Measurements from ENCODE around the gene CLEC18A. TPM values are rescaled to one million over a fixed set of nuclear protein-coding genes. Genes with fewer than 3 reads are reported as not detected.
"Not testable (repeated sequence)": the region's sequence is repeated elsewhere in the genome, so short reads cannot be mapped to it uniquely, and the experiment has no call there.

The CLEC18A gene
- total and polyA plus RNA-seq, 5 donors from 2014 or later: 0.14 to 2.9 TPM; not detected in 3

GRCh38 chr16:69942627-69943170 lies 8.4 kb upstream of the CLEC18A start:
- H3K36me3 Mint-ChIP-seq: peaks cover 8% of the 10 kb centered on the region
- H3K9me3 Mint-ChIP-seq: no peaks in the 10 kb centered on the region
- Histone ChIP-seq H3K36me3 (ENCODE audit: control insufficient read depth, insufficient read depth, low read length) (peaks cover 33% of the 10 kb centered on the region), H3K27ac (ENCODE audit: insufficient read depth, low read length, poor library complexity, severe bottlenecking) (no peak overlapping the region), H3K4me1 (ENCODE audit: control insufficient read depth, insufficient read depth, low read length, poor library complexity, severe bottlenecking) (no peaks in the 10 kb centered on the region), H3K4me3 (ENCODE audit: low read depth, low read length) (no peak overlapping the region), H3K9me3 (ENCODE audit: control insufficient read depth in 2 of 2, low read length in 2 of 2) (no peaks in the 10 kb centered on the region), H3K27me3 (ENCODE audit: control insufficient read depth, insufficient read depth, low read length) (no peaks in the 10 kb centered on the region)
- H3K4me3 Mint-ChIP-seq: no peak overlapping the region
- no peaks in the 10 kb centered on the region for H3K4me1 Mint-ChIP-seq
- ATAC-seq (ENCODE audit: low read depth in 2 of 2): no peak
- no peaks in the 10 kb centered on the region for H3K27me3 Mint-ChIP-seq
- H3K27ac Mint-ChIP-seq: no peak overlapping the region
- no peak for DNase-seq

- H3K4me3 ChIP-seq (ENCODE audit: low read depth, low read length); H3K9me3 Mint-ChIP-seq; H3K27ac ChIP-seq (ENCODE audit: insufficient read depth, low read length, poor library complexity, severe bottlenecking); H3K27me3 Mint-ChIP-seq; DNase-seq; H3K4me1 Mint-ChIP-seq; H3K36me3 Mint-ChIP-seq; ATAC-seq (ENCODE audit: low read depth in 2 of 2); H3K27ac Mint-ChIP-seq; H3K4me1 ChIP-seq (ENCODE audit: control insufficient read depth, insufficient read depth, low read length, poor library complexity, severe bottlenecking); H3K27me3 ChIP-seq (ENCODE audit: control insufficient read depth, insufficient read depth, low read length); H3K9me3 ChIP-seq (ENCODE audit: control insufficient read depth in 2 of 2, low read length in 2 of 2); H3K4me3 Mint-ChIP-seq: not testable (repeated sequence)
- H3K36me3 ChIP-seq (ENCODE audit: control insufficient read depth, insufficient read depth, low read length): peaks cover 26% of the 10 kb centered on the region
These were observed 7.7 kb upstream of the CLEC18A start for GRCh38 chr16:69943241-69944036.

DNA sequence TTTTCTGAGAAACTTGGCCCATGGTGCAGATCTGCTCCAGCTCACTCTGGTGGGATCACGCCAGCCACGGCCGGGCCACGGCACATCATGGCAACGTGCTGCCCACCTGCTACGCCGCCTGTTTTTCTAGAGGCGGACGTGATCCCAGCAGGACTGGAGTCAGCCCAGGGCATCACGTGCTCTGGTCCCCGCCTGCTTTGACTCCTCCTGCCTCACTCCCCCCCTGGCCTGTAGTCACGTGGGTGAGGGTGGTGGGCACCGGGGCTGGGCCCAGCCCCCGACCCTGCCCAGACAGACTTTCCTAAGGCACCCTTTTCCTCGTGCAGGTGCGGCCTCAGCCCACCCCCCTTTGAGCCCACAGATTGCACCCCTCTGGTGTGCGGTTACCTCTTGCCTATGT lies 723 bp upstream of the CLEC18A start:
- not testable (repeated sequence) for DNase-seq; H3K9me3 ChIP-seq (ENCODE audit: control insufficient read depth in 2 of 2, low read length in 2 of 2); H3K27me3 Mint-ChIP-seq; H3K4me1 Mint-ChIP-seq; H3K27me3 ChIP-seq (ENCODE audit: control insufficient read depth, insufficient read depth, low read length); H3K9me3 Mint-ChIP-seq; H3K4me3 ChIP-seq (ENCODE audit: low read depth, low read length); H3K36me3 ChIP-seq (ENCODE audit: control insufficient read depth, insufficient read depth, low read length); H3K36me3 Mint-ChIP-seq; H3K4me3 Mint-ChIP-seq; H3K4me1 ChIP-seq (ENCODE audit: control insufficient read depth, insufficient read depth, low read length, poor library complexity, severe bottlenecking); H3K27ac ChIP-seq (ENCODE audit: insufficient read depth, low read length, poor library complexity, severe bottlenecking); ATAC-seq (ENCODE audit: low read depth in 2 of 2); H3K27ac Mint-ChIP-seq

DNA sequence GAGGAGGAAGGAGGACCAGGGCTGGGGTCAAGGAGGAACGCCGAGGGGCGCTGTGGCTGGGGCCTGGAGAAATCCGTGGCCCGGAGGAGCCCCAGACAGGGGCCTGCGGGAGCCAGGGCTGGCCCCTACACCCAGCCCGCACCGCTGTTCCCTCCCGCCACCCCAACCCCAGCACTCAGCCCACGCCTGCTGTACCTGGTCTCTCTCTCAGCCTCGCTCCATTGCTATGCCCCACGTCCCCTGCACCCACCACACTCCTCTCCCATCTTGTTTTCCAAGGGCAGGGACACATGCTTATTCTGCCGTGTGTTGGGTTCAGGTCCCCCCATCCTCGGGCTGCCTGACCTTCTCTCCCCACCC lies 518 bp downstream of the CLEC18A start:
- H3K9me3 ChIP-seq (ENCODE audit: control insufficient read depth in 2 of 2, low read length in 2 of 2); DNase-seq; ATAC-seq (ENCODE audit: low read depth in 2 of 2); H3K36me3 Mint-ChIP-seq; H3K4me1 Mint-ChIP-seq; H3K4me1 ChIP-seq (ENCODE audit: control insufficient read depth, insufficient read depth, low read length, poor library complexity, severe bottlenecking); H3K27me3 ChIP-seq (ENCODE audit: control insufficient read depth, insufficient read depth, low read length); H3K4me3 ChIP-seq (ENCODE audit: low read depth, low read length); H3K27ac ChIP-seq (ENCODE audit: insufficient read depth, low read length, poor library complexity, severe bottlenecking); H3K27me3 Mint-ChIP-seq; H3K4me3 Mint-ChIP-seq; H3K36me3 ChIP-seq (ENCODE audit: control insufficient read depth, insufficient read depth, low read length); H3K9me3 Mint-ChIP-seq; H3K27ac Mint-ChIP-seq: not testable (repeated sequence)

DNA sequence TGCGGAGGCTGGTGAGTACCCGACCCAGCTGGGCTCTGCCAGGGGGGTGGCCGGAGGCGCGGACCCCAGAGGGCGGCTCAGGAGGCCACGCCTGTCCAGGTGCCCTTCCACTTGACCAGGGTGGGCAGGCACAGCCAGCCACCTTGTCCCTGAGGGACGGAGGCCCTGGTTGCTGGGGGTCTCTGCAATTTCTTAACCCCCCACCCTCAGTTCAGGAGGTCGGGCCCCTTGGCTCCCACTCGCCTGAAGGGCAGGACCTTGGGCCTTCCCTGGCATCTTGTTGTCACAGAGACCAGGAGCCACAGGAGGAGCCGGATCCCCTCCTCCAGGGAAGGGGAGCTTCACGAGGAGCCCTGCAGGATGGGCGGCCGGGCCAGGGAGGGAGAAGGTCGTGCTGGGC lies 982 bp downstream of the CLEC18A start:
- H3K36me3 ChIP-seq (ENCODE audit: control insufficient read depth, insufficient read depth, low read length); H3K4me3 Mint-ChIP-seq; DNase-seq; H3K27ac Mint-ChIP-seq; H3K27ac ChIP-seq (ENCODE audit: insufficient read depth, low read length, poor library complexity, severe bottlenecking); ATAC-seq (ENCODE audit: low read depth in 2 of 2); H3K4me3 ChIP-seq (ENCODE audit: low read depth, low read length); H3K36me3 Mint-ChIP-seq; H3K9me3 Mint-ChIP-seq; H3K27me3 ChIP-seq (ENCODE audit: control insufficient read depth, insufficient read depth, low read length); H3K9me3 ChIP-seq (ENCODE audit: control insufficient read depth in 2 of 2, low read length in 2 of 2); H3K4me1 ChIP-seq (ENCODE audit: control insufficient read depth, insufficient read depth, low read length, poor library complexity, severe bottlenecking); H3K4me1 Mint-ChIP-seq; H3K27me3 Mint-ChIP-seq: not testable (repeated sequence)

DNA sequence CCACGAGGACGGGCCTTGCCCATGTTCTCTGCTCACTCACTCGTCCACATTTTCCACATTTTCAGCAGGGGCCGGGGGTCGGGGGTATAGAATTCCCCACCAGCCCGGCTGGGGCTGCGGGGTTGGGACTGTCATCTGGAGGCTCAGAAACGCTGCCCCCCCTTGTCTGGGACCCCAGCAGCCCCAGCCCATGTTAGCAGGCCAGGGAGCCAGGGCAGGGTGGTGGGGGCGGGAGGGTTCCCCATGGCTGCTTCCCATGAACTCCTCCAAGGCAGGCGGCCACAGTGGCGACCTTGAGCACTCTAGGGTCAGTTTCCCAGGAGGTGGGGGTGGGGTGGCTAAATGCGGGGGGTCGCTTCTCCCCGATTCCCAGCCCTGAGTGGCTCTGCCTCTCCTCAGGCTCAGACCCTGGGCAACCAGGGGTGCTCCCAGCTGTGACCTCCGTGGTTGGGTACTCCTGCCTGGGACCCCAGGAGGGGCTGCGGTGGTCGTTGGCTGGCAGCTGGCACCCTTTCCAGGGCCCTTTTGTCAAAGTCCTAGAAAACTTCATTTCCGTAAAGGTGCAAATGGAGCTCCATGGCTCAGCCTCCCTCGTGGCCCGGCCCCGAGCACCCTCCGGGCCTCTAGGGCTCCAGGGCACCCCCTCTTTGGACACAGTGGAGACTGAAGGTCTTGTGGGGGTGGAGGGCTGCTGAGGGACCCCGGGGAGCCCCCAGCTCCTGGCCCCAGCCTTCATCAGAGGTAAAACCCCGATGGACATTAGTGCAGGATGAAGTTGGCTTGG lies 1.6 kb downstream of the CLEC18A start:
- not testable (repeated sequence) for H3K4me1 ChIP-seq (ENCODE audit: control insufficient read depth, insufficient read depth, low read length, poor library complexity, severe bottlenecking); H3K27me3 ChIP-seq (ENCODE audit: control insufficient read depth, insufficient read depth, low read length); H3K4me1 Mint-ChIP-seq; ATAC-seq (ENCODE audit: low read depth in 2 of 2); DNase-seq; H3K4me3 Mint-ChIP-seq; H3K36me3 ChIP-seq (ENCODE audit: control insufficient read depth, insufficient read depth, low read length); H3K4me3 ChIP-seq (ENCODE audit: low read depth, low read length); H3K27ac ChIP-seq (ENCODE audit: insufficient read depth, low read length, poor library complexity, severe bottlenecking); H3K27me3 Mint-ChIP-seq; H3K9me3 Mint-ChIP-seq; H3K9me3 ChIP-seq (ENCODE audit: control insufficient read depth in 2 of 2, low read length in 2 of 2); H3K27ac Mint-ChIP-seq; H3K36me3 Mint-ChIP-seq

GRCh38 chr16:69954241-69954640 lies 3.1 kb downstream of the CLEC18A start:
- H3K4me3 Mint-ChIP-seq; H3K27me3 Mint-ChIP-seq; H3K4me1 Mint-ChIP-seq; H3K9me3 Mint-ChIP-seq; H3K4me1 ChIP-seq (ENCODE audit: control insufficient read depth, insufficient read depth, low read length, poor library complexity, severe bottlenecking); DNase-seq; H3K36me3 Mint-ChIP-seq; H3K9me3 ChIP-seq (ENCODE audit: control insufficient read depth in 2 of 2, low read length in 2 of 2); H3K27ac ChIP-seq (ENCODE audit: insufficient read depth, low read length, poor library complexity, severe bottlenecking); H3K36me3 ChIP-seq (ENCODE audit: control insufficient read depth, insufficient read depth, low read length); H3K27me3 ChIP-seq (ENCODE audit: control insufficient read depth, insufficient read depth, low read length); H3K27ac Mint-ChIP-seq; ATAC-seq (ENCODE audit: low read depth in 2 of 2); H3K4me3 ChIP-seq (ENCODE audit: low read depth, low read length): not testable (repeated sequence)

DNA sequence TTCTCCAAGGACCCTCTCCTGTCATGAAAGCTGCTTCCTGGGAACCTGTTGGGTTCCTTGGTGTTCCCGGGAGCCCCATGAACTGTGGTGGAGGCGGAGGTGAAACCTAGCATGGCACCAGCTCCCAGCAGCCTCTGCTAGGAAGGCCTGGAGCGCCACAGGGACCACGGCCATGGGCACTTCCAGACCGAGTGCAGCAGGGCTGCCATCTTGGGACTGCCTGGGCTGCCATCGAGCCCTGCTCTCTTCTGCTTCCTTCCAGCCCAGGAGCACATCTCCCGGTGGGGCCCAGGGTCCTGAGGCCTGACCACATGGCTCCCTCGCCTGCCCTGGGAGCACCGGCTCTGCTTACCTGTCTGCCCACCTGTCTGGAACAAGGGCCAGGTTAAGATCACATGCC lies 12.2 kb downstream of the CLEC18A start:
- not testable (repeated sequence) for H3K4me3 Mint-ChIP-seq; H3K4me3 ChIP-seq (ENCODE audit: low read depth, low read length); H3K9me3 Mint-ChIP-seq; H3K27ac ChIP-seq (ENCODE audit: insufficient read depth, low read length, poor library complexity, severe bottlenecking); H3K27me3 ChIP-seq (ENCODE audit: control insufficient read depth, insufficient read depth, low read length); H3K27ac Mint-ChIP-seq; H3K36me3 Mint-ChIP-seq; DNase-seq; ATAC-seq (ENCODE audit: low read depth in 2 of 2); H3K36me3 ChIP-seq (ENCODE audit: control insufficient read depth, insufficient read depth, low read length); H3K9me3 ChIP-seq (ENCODE audit: control insufficient read depth in 2 of 2, low read length in 2 of 2); H3K27me3 Mint-ChIP-seq; H3K4me1 Mint-ChIP-seq; H3K4me1 ChIP-seq (ENCODE audit: control insufficient read depth, insufficient read depth, low read length, poor library complexity, severe bottlenecking)
